Measurements from ENCODE around the gene MUC4. TPM values are rescaled to one million over a fixed set of nuclear protein-coding genes. Genes with fewer than 3 reads are reported as not detected.

The MUC4 gene
- polyA plus RNA-seq, 1 experiment = not detected

DNA sequence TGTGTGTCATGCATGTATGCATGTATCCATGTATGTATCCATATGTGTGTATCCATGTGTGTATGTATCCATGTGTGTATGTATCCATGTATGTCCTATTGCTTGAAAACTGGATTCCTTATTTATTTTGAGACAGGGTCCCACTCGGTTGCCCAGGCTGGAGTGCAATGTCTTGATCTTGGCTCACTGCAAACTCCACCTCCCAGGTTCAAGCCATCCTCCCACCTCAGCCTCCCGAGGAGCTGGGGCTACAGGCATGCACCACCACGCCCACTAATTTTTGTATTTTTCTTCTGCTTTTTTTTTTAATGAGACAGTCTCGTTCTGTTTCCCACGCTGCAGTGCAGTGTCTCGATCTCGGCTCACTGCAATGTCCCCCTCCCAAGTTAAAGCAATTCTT is 56.8 kb downstream of the MUC4 start:
- TF ChIP-seq, protein P1, sequence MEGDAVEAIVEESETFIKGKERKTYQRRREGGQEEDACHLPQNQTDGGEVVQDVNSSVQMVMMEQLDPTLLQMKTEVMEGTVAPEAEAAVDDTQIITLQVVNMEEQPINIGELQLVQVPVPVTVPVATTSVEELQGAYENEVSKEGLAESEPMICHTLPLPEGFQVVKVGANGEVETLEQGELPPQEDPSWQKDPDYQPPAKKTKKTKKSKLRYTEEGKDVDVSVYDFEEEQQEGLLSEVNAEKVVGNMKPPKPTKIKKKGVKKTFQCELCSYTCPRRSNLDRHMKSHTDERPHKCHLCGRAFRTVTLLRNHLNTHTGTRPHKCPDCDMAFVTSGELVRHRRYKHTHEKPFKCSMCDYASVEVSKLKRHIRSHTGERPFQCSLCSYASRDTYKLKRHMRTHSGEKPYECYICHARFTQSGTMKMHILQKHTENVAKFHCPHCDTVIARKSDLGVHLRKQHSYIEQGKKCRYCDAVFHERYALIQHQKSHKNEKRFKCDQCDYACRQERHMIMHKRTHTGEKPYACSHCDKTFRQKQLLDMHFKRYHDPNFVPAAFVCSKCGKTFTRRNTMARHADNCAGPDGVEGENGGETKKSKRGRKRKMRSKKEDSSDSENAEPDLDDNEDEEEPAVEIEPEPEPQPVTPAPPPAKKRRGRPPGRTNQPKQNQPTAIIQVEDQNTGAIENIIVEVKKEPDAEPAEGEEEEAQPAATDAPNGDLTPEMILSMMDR (IDR thresholded peaks at IDR 0.05; ENCODE audit: low read depth, low read length) = no peak
- ChIA-PET CTCF (interaction anchor here (1.0 kb wide), 1 partner anchor 95 kb away, joined by 7 read pairs; no protein-coding TSS in a partner anchor), POLR2A (no interaction called here)
- Histone ChIP-seq H3K27me3 (ENCODE audit: control insufficient read depth, insufficient read depth, low read length) (peaks cover 32% of the 10 kb centered on the region), H3K4me3 (ENCODE audit: low read depth, low read length) (no peak overlapping the region), H3K27ac (ENCODE audit: low read depth, low read length) (no peak overlapping the region), H3K9me3 (ENCODE audit: control insufficient read depth, insufficient read depth, low read length) (no peaks in the 10 kb centered on the region; the same call in 1 of the 2 replicates)
- no peak for DNase-seq (ENCODE audit: low read depth, low spot score)

DNA sequence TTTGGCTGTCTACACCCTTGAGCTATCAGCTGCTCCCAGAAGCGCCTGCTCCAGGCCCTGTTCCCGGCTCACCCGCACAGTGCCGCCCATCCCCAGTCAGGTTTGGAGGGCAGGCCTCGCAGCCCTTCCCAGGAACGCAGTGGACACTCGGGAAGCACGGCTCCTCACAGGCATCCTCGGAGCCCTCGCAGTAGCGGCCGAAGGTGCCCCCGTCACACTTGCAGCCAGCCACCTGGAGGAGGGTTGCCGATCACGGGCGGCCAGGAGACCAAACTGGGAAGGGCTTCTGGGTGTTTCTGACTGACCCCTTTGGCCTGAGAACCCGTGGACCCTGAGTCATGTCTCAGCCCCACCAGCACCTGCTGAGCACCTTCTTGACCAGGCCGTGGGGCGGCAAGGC is 57.6 kb downstream of the MUC4 start:
- Histone ChIP-seq H3K9me3 (ENCODE audit: control insufficient read depth, insufficient read depth, low read length) (no peaks in the 10 kb centered on the region; the same call in 1 of the 2 replicates), H3K27ac (ENCODE audit: low read depth, low read length) (no peak overlapping the region), H3K4me3 (ENCODE audit: low read depth, low read length) (no peak overlapping the region), H3K27me3 (ENCODE audit: control insufficient read depth, insufficient read depth, low read length) (peaks cover 30% of the 10 kb centered on the region)
- POLR2A ChIA-PET = interaction anchor here (0.6 kb wide), 1 partner anchor 37 kb away, joined by 3 read pairs; no protein-coding TSS in a partner anchor
- CTCF ChIA-PET = no interaction called here
- TF ChIP-seq, protein P1 (IDR thresholded peaks at IDR 0.05; ENCODE audit: low read depth, low read length) = no peak
- no peak for DNase-seq (ENCODE audit: low read depth, low spot score)

DNA sequence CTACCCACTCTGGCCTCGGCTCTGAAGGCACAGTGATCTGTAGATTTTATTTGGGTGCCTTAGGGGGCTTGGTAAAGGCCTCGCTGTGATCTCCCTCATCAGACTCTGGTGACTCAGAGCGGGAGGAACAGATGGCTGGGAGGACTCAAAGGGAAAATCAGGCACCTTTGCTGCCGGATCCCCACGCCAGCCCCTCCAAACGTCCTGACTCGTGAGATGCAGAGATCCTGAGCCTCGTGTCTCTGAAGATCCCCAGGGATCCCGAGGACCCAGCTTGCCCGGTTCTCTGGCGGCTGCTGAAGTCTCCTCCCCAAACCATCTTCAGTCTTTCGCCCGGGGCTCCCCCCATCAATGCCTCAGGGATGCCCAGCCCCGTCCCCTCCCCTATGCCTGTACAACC is 58.1 kb downstream of the MUC4 start:
- CTCF ChIA-PET = no interaction called here
- TF ChIP-seq, protein P1 (IDR thresholded peaks at IDR 0.05; ENCODE audit: low read depth, low read length) = no peak
- POLR2A ChIA-PET = no interaction called here
- no peak for DNase-seq (ENCODE audit: low read depth, low spot score)
- H3K4me3 ChIP-seq (ENCODE audit: low read depth, low read length) = no peak overlapping the region
- no peaks in the 10 kb centered on the region; the same call in 1 of the 2 replicates for H3K9me3 ChIP-seq (ENCODE audit: control insufficient read depth, insufficient read depth, low read length)
- peaks cover 31% of the 10 kb centered on the region for H3K27me3 ChIP-seq (ENCODE audit: control insufficient read depth, insufficient read depth, low read length)
- H3K27ac ChIP-seq (ENCODE audit: low read depth, low read length) = no peak overlapping the region

DNA sequence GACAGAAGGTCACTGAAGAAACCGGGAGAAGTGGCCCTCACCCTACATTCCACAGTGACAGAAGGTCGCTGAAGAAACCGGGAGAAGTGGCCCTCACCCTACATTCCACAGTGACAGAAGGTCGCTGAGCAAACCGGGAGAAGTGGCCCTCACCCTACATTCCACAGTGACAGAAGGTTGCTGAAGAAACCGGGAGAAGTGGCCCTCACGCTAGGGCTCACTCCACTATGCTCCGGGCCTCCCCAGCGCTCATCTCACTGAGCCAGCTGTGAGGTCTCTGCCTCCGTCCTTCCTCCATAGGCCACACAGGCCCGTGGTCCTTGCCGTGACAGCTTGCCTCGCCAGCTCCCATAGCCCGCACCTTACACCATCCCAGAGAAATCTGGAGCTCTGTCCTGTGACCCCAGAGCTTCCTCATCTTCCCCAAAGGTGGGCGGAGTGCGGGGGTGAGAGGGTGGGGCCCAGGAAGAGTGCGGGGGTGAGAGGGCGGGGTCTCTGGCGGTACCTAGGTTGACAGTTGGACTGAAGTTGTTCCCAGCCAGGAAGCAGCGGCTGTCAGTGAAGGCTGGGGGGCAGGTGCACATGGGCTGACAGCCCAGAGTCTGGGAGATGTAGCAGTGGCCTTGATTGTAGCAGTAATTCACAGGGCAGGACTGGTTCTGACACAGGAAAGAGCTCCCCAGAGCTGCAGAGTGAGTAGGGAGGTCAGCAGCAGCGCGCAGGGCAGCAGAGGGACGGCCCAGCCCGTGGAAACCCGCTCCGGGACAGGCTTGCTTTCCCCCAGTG is 59.0 kb downstream of the MUC4 start:
- no peak overlapping the region for H3K27ac ChIP-seq (ENCODE audit: low read depth, low read length)
- H3K27me3 ChIP-seq (ENCODE audit: control insufficient read depth, insufficient read depth, low read length) = peaks cover 29% of the 10 kb centered on the region
- no peak for DNase-seq (ENCODE audit: low read depth, low spot score)
- ChIA-PET POLR2A (interaction anchor here (0.5 kb wide), 1 partner anchor 88 kb away, joined by 5 read pairs; no protein-coding TSS in a partner anchor), CTCF (no interaction called here)
- no peak overlapping the region for H3K4me3 ChIP-seq (ENCODE audit: low read depth, low read length)
- TF ChIP-seq, protein P1 (IDR thresholded peaks at IDR 0.05; ENCODE audit: low read depth, low read length) = no peak
- no peaks in the 10 kb centered on the region; the same call in 1 of the 2 replicates for H3K9me3 ChIP-seq (ENCODE audit: control insufficient read depth, insufficient read depth, low read length)

DNA sequence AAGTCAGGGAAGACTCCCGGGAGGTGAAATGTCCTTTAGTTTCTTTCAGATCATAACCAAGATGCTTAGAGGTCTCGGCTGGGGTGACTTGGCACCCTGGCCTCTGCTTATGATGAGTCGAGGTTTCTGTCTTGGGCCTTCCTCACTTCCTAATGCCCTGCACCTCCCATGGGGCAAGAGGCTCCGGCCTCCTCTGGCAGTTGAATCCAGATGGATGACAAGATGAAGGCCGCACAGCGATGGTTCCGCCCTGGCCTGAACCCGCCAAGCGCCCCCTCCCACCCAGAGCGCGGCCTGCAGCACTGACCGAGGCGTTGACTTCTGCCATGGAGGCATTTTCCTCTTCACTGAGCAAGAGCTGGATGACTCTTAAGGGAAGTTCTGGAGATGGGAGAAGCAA is 59.7 kb downstream of the MUC4 start:
- DNase-seq (ENCODE audit: low read depth, low spot score) = no peak

More for the DNA sequence above, 59.7 kb downstream of the MUC4 start:
- CTCF ChIA-PET = no interaction called here
- TF ChIP-seq, protein P1 (IDR thresholded peaks at IDR 0.05; ENCODE audit: low read depth, low read length) = no peak
- no peak overlapping the region for H3K4me3 ChIP-seq (ENCODE audit: low read depth, low read length)
- peaks cover 25% of the 10 kb centered on the region for H3K27me3 ChIP-seq (ENCODE audit: control insufficient read depth, insufficient read depth, low read length)
- peaks cover 4% of the 10 kb centered on the region; the same call in 1 of the 2 replicates for H3K9me3 ChIP-seq (ENCODE audit: control insufficient read depth, insufficient read depth, low read length)
- POLR2A ChIA-PET = no interaction called here
- H3K27ac ChIP-seq (ENCODE audit: low read depth, low read length) = no peak overlapping the region
